Gastrocnemius medialis (tissue), 4 donors: ENCODE measurements around the gene AGR3.

ENCODE experiments used
- POLR2A ChIP-seq, 2 donors: fragments of 450-650 bp; IDR thresholded peaks; one replicate each; pipeline ENCODE4 v1.6.1; 2017; ENCODE audit warnings: antibody characterized with exemption in 2 of 2, mild to moderate bottlenecking in 2 of 2, moderate library complexity in 2 of 2
- TF ChIP-seq, protein P1 (sequence below), 5 experiments: fragments of 450-650 bp in 3 of 5; fragments of 200-600 bp in 2 of 5; sonication (generic) in 2 of 5; IDR thresholded peaks in 4 of 5; conservative IDR thresholded peaks in 1 of 5; 1 replicate in 4 of 5; 2 replicates in 1 of 5; pipeline ENCODE4 v1.5.1; 2016 to 2019; ENCODE audit warnings: antibody characterized with exemption in 5 of 5, mild to moderate bottlenecking in 3 of 5, moderate library complexity in 3 of 5

DNA sequence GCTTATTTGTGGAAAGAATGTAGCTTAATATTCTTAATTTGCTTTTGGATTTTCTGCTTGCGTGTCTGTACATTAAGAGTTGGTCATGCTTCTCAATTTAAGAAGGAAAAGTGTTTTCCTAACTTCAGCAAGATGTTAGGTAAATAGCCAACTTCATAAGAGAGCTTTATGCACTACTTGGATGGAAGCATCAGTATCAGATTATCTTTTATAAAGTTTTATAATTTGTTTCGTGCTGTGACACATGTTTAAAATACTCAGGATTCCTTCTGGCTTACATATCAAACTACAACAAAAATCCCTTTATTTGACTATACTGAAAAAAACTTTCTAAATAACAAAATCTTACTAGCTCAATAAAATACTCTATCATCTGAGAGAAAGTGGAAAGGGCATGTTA is 42.1 kb downstream of the AGR3 start:
- TF ChIP-seq, protein P1, sequence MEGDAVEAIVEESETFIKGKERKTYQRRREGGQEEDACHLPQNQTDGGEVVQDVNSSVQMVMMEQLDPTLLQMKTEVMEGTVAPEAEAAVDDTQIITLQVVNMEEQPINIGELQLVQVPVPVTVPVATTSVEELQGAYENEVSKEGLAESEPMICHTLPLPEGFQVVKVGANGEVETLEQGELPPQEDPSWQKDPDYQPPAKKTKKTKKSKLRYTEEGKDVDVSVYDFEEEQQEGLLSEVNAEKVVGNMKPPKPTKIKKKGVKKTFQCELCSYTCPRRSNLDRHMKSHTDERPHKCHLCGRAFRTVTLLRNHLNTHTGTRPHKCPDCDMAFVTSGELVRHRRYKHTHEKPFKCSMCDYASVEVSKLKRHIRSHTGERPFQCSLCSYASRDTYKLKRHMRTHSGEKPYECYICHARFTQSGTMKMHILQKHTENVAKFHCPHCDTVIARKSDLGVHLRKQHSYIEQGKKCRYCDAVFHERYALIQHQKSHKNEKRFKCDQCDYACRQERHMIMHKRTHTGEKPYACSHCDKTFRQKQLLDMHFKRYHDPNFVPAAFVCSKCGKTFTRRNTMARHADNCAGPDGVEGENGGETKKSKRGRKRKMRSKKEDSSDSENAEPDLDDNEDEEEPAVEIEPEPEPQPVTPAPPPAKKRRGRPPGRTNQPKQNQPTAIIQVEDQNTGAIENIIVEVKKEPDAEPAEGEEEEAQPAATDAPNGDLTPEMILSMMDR (IDR thresholded peaks at IDR 0.05 in 4 of 5, conservative IDR thresholded peaks at IDR 0.05 in 1 of 5) = no peak
- no peak for TF ChIP-seq POLR2A (IDR thresholded peaks at IDR 0.05)
